ENCODE measurements around the gene C2orf68. TPM values are rescaled to one million over a fixed set of nuclear protein-coding genes. Genes with fewer than 3 reads are reported as not detected.
A peak's percentile ranks its signal among the peaks of the same experiment; 100 is the strongest.

Gene C2orf68
- total and polyA plus RNA-seq, 4 donors = 7.6 to 20.9 (median 11.6) TPM

DNA sequence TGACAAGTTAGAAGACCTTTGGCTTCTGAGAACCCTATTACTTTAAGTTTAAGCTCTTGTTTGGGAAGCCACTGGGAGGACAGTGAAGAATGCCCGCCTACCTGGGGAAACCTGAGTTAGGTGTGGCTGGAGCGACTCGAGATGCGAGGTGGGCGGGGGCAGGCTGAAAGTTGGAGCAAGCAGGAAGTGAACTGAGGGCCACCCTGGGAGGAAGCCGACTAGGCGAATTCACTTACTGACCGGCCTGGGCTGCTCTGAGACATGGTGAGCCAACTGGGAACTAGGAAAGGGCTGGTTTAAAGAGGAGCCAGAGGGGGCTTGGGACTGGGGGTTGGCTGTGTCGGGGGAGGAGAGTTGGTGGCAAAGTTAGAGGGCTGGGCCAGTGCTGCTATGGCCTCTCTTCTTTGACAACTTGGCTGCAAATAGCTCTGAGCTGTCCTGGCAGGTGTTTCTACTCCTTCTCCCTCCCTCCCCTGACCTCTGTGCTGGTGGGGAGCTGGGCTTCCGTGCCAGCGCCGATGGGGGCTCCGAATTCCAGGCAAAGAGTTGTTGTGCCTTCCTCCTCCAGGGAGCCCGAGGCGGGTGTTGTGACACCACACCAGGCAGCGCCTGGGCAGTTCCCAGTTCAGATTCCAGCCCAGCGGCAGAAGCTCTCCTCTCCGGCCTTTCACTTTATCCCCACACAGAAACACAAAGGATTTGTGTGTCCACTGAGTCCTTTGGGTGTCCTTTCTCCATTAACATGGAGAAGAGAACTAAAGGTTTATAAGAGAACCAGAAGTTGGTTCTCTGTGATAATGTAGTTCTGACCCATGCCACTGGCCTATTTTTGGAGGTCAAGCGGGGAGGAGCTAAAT, 34.3 kb downstream of the C2orf68 start, which contains the start of gene VAMP8:
TSS of gene VAMP8 (plus strand) at position 201 of the 857 bp plus-strand sequence. CDS start at position 262, 61 bp downstream.
- TF ChIP-seq RAD21 (IDR thresholded peaks at IDR 0.05) = peak in 1 of 2 donors; percentile 17
- TF ChIP-seq RXRA (IDR thresholded peaks at IDR 0.05) = peak in 1 of 2 donors; percentile 4
- TF ChIP-seq HNF4A (conservative IDR thresholded peaks at IDR 0.05) = peak in 1 of 2 donors; percentile 15
- TF ChIP-seq, protein P1, sequence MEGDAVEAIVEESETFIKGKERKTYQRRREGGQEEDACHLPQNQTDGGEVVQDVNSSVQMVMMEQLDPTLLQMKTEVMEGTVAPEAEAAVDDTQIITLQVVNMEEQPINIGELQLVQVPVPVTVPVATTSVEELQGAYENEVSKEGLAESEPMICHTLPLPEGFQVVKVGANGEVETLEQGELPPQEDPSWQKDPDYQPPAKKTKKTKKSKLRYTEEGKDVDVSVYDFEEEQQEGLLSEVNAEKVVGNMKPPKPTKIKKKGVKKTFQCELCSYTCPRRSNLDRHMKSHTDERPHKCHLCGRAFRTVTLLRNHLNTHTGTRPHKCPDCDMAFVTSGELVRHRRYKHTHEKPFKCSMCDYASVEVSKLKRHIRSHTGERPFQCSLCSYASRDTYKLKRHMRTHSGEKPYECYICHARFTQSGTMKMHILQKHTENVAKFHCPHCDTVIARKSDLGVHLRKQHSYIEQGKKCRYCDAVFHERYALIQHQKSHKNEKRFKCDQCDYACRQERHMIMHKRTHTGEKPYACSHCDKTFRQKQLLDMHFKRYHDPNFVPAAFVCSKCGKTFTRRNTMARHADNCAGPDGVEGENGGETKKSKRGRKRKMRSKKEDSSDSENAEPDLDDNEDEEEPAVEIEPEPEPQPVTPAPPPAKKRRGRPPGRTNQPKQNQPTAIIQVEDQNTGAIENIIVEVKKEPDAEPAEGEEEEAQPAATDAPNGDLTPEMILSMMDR (IDR thresholded peaks at IDR 0.05; ENCODE audit: low read depth, low read length, missing input control) = no peak
- TF ChIP-seq YY1 (IDR thresholded peaks at IDR 0.05) = peak; percentile 37
- no peak for TF ChIP-seq SP1 (IDR thresholded peaks at IDR 0.05)
- H3K9ac ChIP-seq (ENCODE audit: low read depth in 1 of 2, low read length in 2 of 2) = peak within 1 kb of the TSS; percentile 92 to 94
- H3K4me3 ChIP-seq (ENCODE audit: low read depth in 1 of 3, low read length in 3 of 3) = peak within 1 kb of the TSS; percentile 70 to 89 (median 87)
- no peaks in the 10 kb centered on the region for H3K27me3 ChIP-seq (ENCODE audit: control insufficient read depth in 4 of 4, insufficient read depth in 4 of 4, low read length in 3 of 4)
- peak; percentile 61 for DNase-seq (ENCODE audit: low spot score)
- H3K4me1 ChIP-seq (ENCODE audit: control insufficient read depth in 4 of 4, insufficient read depth in 4 of 4, low read length in 3 of 4) = peaks cover 5 to 22% (median 13%) of the 10 kb centered on the region in 4 donors
- peak within 1 kb of the TSS; percentile 87 to 91 for H3K27ac ChIP-seq (ENCODE audit: low read depth in 1 of 2, low read length in 2 of 2)
- H3K9me3 ChIP-seq (ENCODE audit: control insufficient read depth in 4 of 4, low read length in 3 of 4) = no peaks in the 10 kb centered on the region
- H3K36me3 ChIP-seq (ENCODE audit: control insufficient read depth in 4 of 4, insufficient read depth in 3 of 4, low read depth in 1 of 4, low read length in 3 of 4) = peaks cover 0 to 7% (median 2%) of the 10 kb centered on the region in 4 donors
- 6% methylated on average over 19 of the region's 19 CpGs for WGBS

- peaks cover 5 to 22% (median 13%) of the 10 kb centered on the region in 4 donors for H3K4me1 ChIP-seq (ENCODE audit: control insufficient read depth in 4 of 4, insufficient read depth in 4 of 4, low read length in 3 of 4)
- TF ChIP-seq HNF4G (IDR thresholded peaks at IDR 0.05) = no peak
- TF ChIP-seq RXRA (IDR thresholded peaks at IDR 0.05) = no peak
- no peak for TF ChIP-seq MAX (IDR thresholded peaks at IDR 0.05)
- no peak for TF ChIP-seq NR2F2 (IDR thresholded peaks at IDR 0.05)
- TF ChIP-seq, protein P1 (IDR thresholded peaks at IDR 0.05; ENCODE audit: low read depth, low read length, missing input control) = no peak
- no peak for TF ChIP-seq GABPA (IDR thresholded peaks at IDR 0.05 in 1 of 2, conservative IDR thresholded peaks at IDR 0.05 in 1 of 2)
- no peak for TF ChIP-seq YY1 (IDR thresholded peaks at IDR 0.05)
- no peak for TF ChIP-seq FOXA1 (IDR thresholded peaks at IDR 0.05)
- peak overlapping the region in 1 of 2 donors; percentile 92 for H3K9ac ChIP-seq (ENCODE audit: low read depth in 1 of 2, low read length in 2 of 2)
- peak overlapping the region; percentile 87 to 91 for H3K27ac ChIP-seq (ENCODE audit: low read depth in 1 of 2, low read length in 2 of 2)
- DNase-seq (ENCODE audit: low spot score) = no peak
- H3K4me3 ChIP-seq (ENCODE audit: low read depth in 1 of 3, low read length in 3 of 3) = peak overlapping the region in 2 of 3 donors; percentile 70 to 89
- WGBS = 59% methylated on average over 3 of the region's 3 CpGs
- H3K27me3 ChIP-seq (ENCODE audit: control insufficient read depth in 4 of 4, insufficient read depth in 4 of 4, low read length in 3 of 4) = no peaks in the 10 kb centered on the region
- H3K9me3 ChIP-seq (ENCODE audit: control insufficient read depth in 4 of 4, low read length in 3 of 4) = no peaks in the 10 kb centered on the region
- H3K36me3 ChIP-seq (ENCODE audit: control insufficient read depth in 4 of 4, insufficient read depth in 3 of 4, low read depth in 1 of 4, low read length in 3 of 4) = peaks cover 0 to 5% (median 2%) of the 10 kb centered on the region in 4 donors
Measured at GRCh38 chr2:85577063-85577385, 34.8 kb downstream of the C2orf68 start.

- H3K9me3 ChIP-seq (ENCODE audit: control insufficient read depth in 4 of 4, low read length in 3 of 4) = no peaks in the 10 kb centered on the region
- H3K9ac ChIP-seq (ENCODE audit: low read depth in 1 of 2, low read length in 2 of 2) = no peak overlapping the region
- TF ChIP-seq, protein P2, sequence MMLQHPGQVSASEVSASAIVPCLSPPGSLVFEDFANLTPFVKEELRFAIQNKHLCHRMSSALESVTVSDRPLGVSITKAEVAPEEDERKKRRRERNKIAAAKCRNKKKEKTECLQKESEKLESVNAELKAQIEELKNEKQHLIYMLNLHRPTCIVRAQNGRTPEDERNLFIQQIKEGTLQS (IDR thresholded peaks at IDR 0.05) = no peak
- no peak for TF ChIP-seq MAX (IDR thresholded peaks at IDR 0.05)
- 80% methylated on average over 8 of the region's 8 CpGs for WGBS
- no peak overlapping the region for H3K4me3 ChIP-seq (ENCODE audit: low read depth in 1 of 3, low read length in 3 of 3)
- H3K27ac ChIP-seq (ENCODE audit: low read depth in 1 of 2, low read length in 2 of 2) = no peak overlapping the region
- H3K36me3 ChIP-seq (ENCODE audit: control insufficient read depth in 4 of 4, insufficient read depth in 3 of 4, low read depth in 1 of 4, low read length in 3 of 4) = no peaks in the 10 kb centered on the region
- DNase-seq (ENCODE audit: low spot score) = no peak
- H3K27me3 ChIP-seq (ENCODE audit: control insufficient read depth in 4 of 4, insufficient read depth in 4 of 4, low read length in 3 of 4) = no peaks in the 10 kb centered on the region
- peaks cover 5 to 20% (median 13%) of the 10 kb centered on the region in 4 donors for H3K4me1 ChIP-seq (ENCODE audit: control insufficient read depth in 4 of 4, insufficient read depth in 4 of 4, low read length in 3 of 4)
Measured at GRCh38 chr2:85575739-85576138, 36.1 kb downstream of the C2orf68 start.

Data from liver (tissue), 9 donors.